CD14-positive monocyte (primary cell): ENCODE measurements around the gene HIVEP3. TPM values are rescaled to one million over a fixed set of nuclear protein-coding genes. Genes with fewer than 3 reads are reported as not detected.

Source experiments
- DNase-seq, 3 donors: peaks; one replicate each; pipeline ENCODE4 v3.0.0-alpha.2; 2011 to 2022
- H2AFZ ChIP-seq: 2 replicates; pipeline ENCODE4 v1.6.0; 2012; ENCODE audit warnings: mild to moderate bottlenecking, low read depth, low read length, inconsistent platforms; ENCODE audit not compliant: insufficient read depth, poor library complexity, severe bottlenecking
- H3K27ac ChIP-seq, 2 donors: 1 replicate in 1 of 2; 2 replicates in 1 of 2; pipeline ENCODE4 v1.5.1; 2012 to 2013; ENCODE audit warnings: low read length in 2 of 2, control low read depth in 1 of 2, inconsistent platforms in 1 of 2, low read depth in 1 of 2, mild to moderate bottlenecking in 1 of 2
- H3K27me3 ChIP-seq, 2 donors: one replicate each; pipeline versions ENCODE4 v1.6.0 to v1.6.1; 2011 to 2013; ENCODE audit warnings: low read length in 2 of 2; ENCODE audit not compliant: control insufficient read depth in 2 of 2, insufficient read depth in 2 of 2
- H3K36me3 ChIP-seq, 2 donors: replicated peaks in 1 of 2; 1 replicate in 1 of 2; 2 replicates in 1 of 2; pipeline versions ENCODE4 v1.5.1 to v1.6.1; 2012 to 2013; ENCODE audit warnings: low read length in 2 of 2, control low read depth in 1 of 2, inconsistent platforms in 1 of 2, mild to moderate bottlenecking in 1 of 2; ENCODE audit not compliant: insufficient read depth in 2 of 2, control insufficient read depth in 1 of 2
- H3K4me1 ChIP-seq, 2 donors: 1 replicate in 1 of 2; 2 replicates in 1 of 2; pipeline versions ENCODE4 v1.5.1 to v1.6.1; 2012 to 2013; ENCODE audit warnings: low read length in 2 of 2, control low read depth in 1 of 2, inconsistent platforms in 1 of 2, mild to moderate bottlenecking in 1 of 2, moderate library complexity in 1 of 2; ENCODE audit not compliant: insufficient read depth in 2 of 2, control insufficient read depth in 1 of 2
- H3K4me2 ChIP-seq: replicated peaks from 2 replicates; pipeline ENCODE3; 2012; ENCODE audit warnings: low read length, moderate library complexity, mild to moderate bottlenecking; ENCODE audit not compliant: poor library complexity, severe bottlenecking; ENCODE audit errors: extremely low read depth
- H3K4me3 ChIP-seq, 3 experiments: fragments of 200-600 bp in 1 of 3; sonication (generic) in 1 of 3; replicated peaks in 1 of 3; 1 replicate in 2 of 3; 2 replicates in 1 of 3; pipeline ENCODE4 v1.5.1; 2011 to 2013; ENCODE audit warnings: low read length in 3 of 3, mild to moderate bottlenecking in 3 of 3, control low read depth in 2 of 3, low read depth in 2 of 3, inconsistent platforms in 1 of 3, moderate library complexity in 1 of 3
- H3K79me2 ChIP-seq: 2 replicates; pipeline ENCODE4 v1.6.0; 2012; ENCODE audit warnings: mild to moderate bottlenecking, control low read depth, inconsistent platforms, low read length, moderate library complexity; ENCODE audit not compliant: insufficient read depth
- H3K9ac ChIP-seq: 2 replicates; pipeline ENCODE4 v1.6.0; 2017; ENCODE audit warnings: low read length, mild to moderate bottlenecking; ENCODE audit not compliant: insufficient read depth, poor library complexity, severe bottlenecking
- H3K9me3 ChIP-seq, 2 donors: replicated peaks in 1 of 2; 1 replicate in 1 of 2; 2 replicates in 1 of 2; pipeline versions ENCODE4 v1.5.1 to v1.6.1; 2012 to 2013; ENCODE audit warnings: low read length in 2 of 2, control low read depth in 1 of 2; ENCODE audit not compliant: control insufficient read depth in 1 of 2, insufficient read depth in 1 of 2
- H4K20me1 ChIP-seq: 2 replicates; pipeline ENCODE4 v1.6.0; 2012; ENCODE audit warnings: mild to moderate bottlenecking, low read length, control low read depth, moderate library complexity; ENCODE audit not compliant: insufficient read depth
- H3K27ac Mint-ChIP-seq, 7 donors: one replicate each; pipeline ENCODE4 v1.8.0; 2020; ENCODE audit warnings: mild to moderate bottlenecking in 7 of 7, mixed read lengths in 7 of 7, moderate library complexity in 6 of 7, inconsistent platforms in 2 of 7
- H3K27me3 Mint-ChIP-seq, 3 donors: one replicate each; pipeline ENCODE4 v1.8.0; 2021 to 2022; ENCODE audit warnings: low read depth in 3 of 3, mild to moderate bottlenecking in 3 of 3, mixed read lengths in 3 of 3, moderate library complexity in 3 of 3, inconsistent platforms in 1 of 3
- H3K36me3 Mint-ChIP-seq, 2 donors: one replicate each; pipeline ENCODE4 v1.8.0; 2020; ENCODE audit warnings: mixed read lengths in 2 of 2, inconsistent platforms in 1 of 2, mild to moderate bottlenecking in 1 of 2
- H3K4me1 Mint-ChIP-seq: one replicate; pipeline ENCODE4 v1.8.0; 2020; ENCODE audit warnings: mild to moderate bottlenecking, mixed read lengths
- H3K4me3 Mint-ChIP-seq, 2 donors: one replicate each; pipeline ENCODE4 v1.8.0; 2020; ENCODE audit warnings: mild to moderate bottlenecking in 2 of 2, mixed read lengths in 2 of 2, moderate library complexity in 1 of 2
- H3K9me3 Mint-ChIP-seq, 7 donors: one replicate each; pipeline ENCODE4 v1.8.0; 2020 to 2022; ENCODE audit warnings: mixed read lengths in 7 of 7, mild to moderate bottlenecking in 6 of 7, moderate library complexity in 6 of 7, inconsistent platforms in 2 of 7
- CTCF ChIP-seq: fragments of 200-600 bp; IDR thresholded peaks from one replicate; pipeline ENCODE4 v1.8.0; 2022; ENCODE audit warnings: antibody characterized with exemption, mild to moderate bottlenecking
- WGBS: methylation state at CpG from one replicate; pipeline ENCODE4 v1.1.5; 2013; ENCODE audit warnings: missing lambda C conversion rate; ENCODE audit not compliant: insufficient coverage; 5-methylcytosine and 5-hydroxymethylcytosine counted together
- intact Hi-C, 2 donors: fragments of 100-400 bp; cut with micrococcal nuclease; formaldehyde crosslinking; loops; one replicate each; pipeline versions ENCODE4 v1.15.0 to v1.15.1; 2023
- polyA plus RNA-seq, 3 donors: library from polyadenylated mRNA; depleted of rRNA in 1 of 3; unstranded in 2 of 3; stranded (reverse) in 1 of 3; fragments of 300-500 nt in 2 of 3; fragments of >200 nt in 1 of 3; fragmentation: Illumina TruSeq in 2 of 3; gene quantifications; 1 replicate in 2 of 3; 2 replicates in 1 of 3; pipeline ENCODE4 v1.2.3, GENCODE V29; 2012 to 2021

The HIVEP3 gene
- polyA plus RNA-seq, 3 donors = 1.2 to 3.7 (median 1.8) TPM

DNA sequence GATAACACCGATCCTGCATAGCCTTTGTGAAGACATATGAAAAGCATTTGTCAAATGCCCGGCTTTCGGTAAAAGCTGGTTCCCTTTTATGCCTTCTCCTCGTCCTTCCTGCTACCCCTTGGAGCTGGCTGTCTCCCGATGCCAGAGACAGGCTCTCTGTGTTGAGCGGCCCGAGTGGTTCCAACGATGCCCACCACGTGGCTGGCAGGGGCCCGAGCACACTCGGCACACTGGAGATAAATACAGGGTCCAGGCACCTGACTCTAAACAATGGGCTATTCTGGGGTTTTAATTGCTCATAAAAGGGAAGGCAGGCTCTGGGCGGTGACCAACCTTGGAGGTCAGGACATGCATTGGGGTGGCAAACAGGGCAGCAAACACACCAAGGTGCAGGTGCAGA, 207.1 kb downstream of the HIVEP3 start:
- H3K9ac ChIP-seq = no peak overlapping the region
- H3K4me1 Mint-ChIP-seq = peaks cover 78% of the 10 kb centered on the region
- H3K27ac ChIP-seq = no peak overlapping the region
- peaks cover 0 to 6% (median 3%) of the 10 kb centered on the region in 3 donors for H3K27me3 Mint-ChIP-seq
- no peaks in the 10 kb centered on the region for H3K9me3 ChIP-seq
- no peaks in the 10 kb centered on the region for H3K79me2 ChIP-seq
- peaks cover 64 to 78% of the 10 kb centered on the region in 2 donors for H3K4me1 ChIP-seq
- no peak overlapping the region for H3K4me3 Mint-ChIP-seq
- H3K27ac Mint-ChIP-seq = peak overlapping the region in 1 of 7 donors; percentile 30
- no peaks in the 10 kb centered on the region for H3K36me3 ChIP-seq
- WGBS = 96% methylated on average over 11 of the region's 12 CpGs
- no peaks in the 10 kb centered on the region for H4K20me1 ChIP-seq
- H3K27me3 ChIP-seq = no peaks in the 10 kb centered on the region
- peaks cover 1 to 3% of the 10 kb centered on the region in 2 donors for H3K36me3 Mint-ChIP-seq
- no peak for TF ChIP-seq CTCF
- no peak for DNase-seq
- no peak overlapping the region for H3K4me3 ChIP-seq
- intact Hi-C loops = no loop called here
- H3K9me3 Mint-ChIP-seq = peaks cover 0 to 5% (median 0%) of the 10 kb centered on the region in 7 donors
- H2AFZ ChIP-seq = no peak overlapping the region
- H3K4me2 ChIP-seq = no peak overlapping the region

GRCh38 chr1:41710980-41711379, 207.7 kb downstream of the HIVEP3 start:
- H3K9me3 ChIP-seq = no peaks in the 10 kb centered on the region
- H2AFZ ChIP-seq = no peak overlapping the region
- H3K4me2 ChIP-seq = no peak overlapping the region
- peaks cover 58 to 72% of the 10 kb centered on the region in 2 donors for H3K4me1 ChIP-seq
- 100% methylated on average over 9 of the region's 9 CpGs for WGBS
- Mint-ChIP-seq H3K4me1 (peaks cover 72% of the 10 kb centered on the region), H3K4me3 (no peak overlapping the region), H3K9me3 (peaks cover 0 to 5% (median 0%) of the 10 kb centered on the region in 7 donors), H3K27ac (no peak overlapping the region), H3K36me3 (peaks cover 1 to 3% of the 10 kb centered on the region in 2 donors), H3K27me3 (peaks cover 0 to 6% (median 3%) of the 10 kb centered on the region in 3 donors)
- no peak overlapping the region for H3K9ac ChIP-seq
- no peak overlapping the region for H3K4me3 ChIP-seq
- no peaks in the 10 kb centered on the region for H3K36me3 ChIP-seq
- H4K20me1 ChIP-seq = no peaks in the 10 kb centered on the region
- intact Hi-C loops = no loop called here
- H3K79me2 ChIP-seq = no peaks in the 10 kb centered on the region
- H3K27me3 ChIP-seq = no peaks in the 10 kb centered on the region
- no peak for DNase-seq
- no peak for TF ChIP-seq CTCF
- no peak overlapping the region for H3K27ac ChIP-seq
